GM18508 (cell line): ENCODE measurements around the gene PM20D1.

Experiments
- ATAC-seq: cut with Tn5 transposase; IDR thresholded peaks from one replicate; pipeline ENCODE4 v1.9.1; 2021; ENCODE audit warnings: moderate number of reproducible peaks; ENCODE audit not compliant: insufficient read depth, unreplicated experiment

PM20D1 gene

GRCh38 chr1:205783433-205783795 lies 66.5 kb downstream of the PM20D1 start:
- ATAC-seq = no peak

- ATAC-seq = no peak
Measured at GRCh38 chr1:205782627-205783432, 67.1 kb downstream of the PM20D1 start.

- no peak for ATAC-seq
Measured at GRCh38 chr1:205780335-205780734, 69.6 kb downstream of the PM20D1 start.
